GM23338 (cell line): ENCODE results near the gene RPN2. TPM values are rescaled to one million over a fixed set of nuclear protein-coding genes. Genes with fewer than 3 reads are reported as not detected.

Experiments used
- ATAC-seq: fragments of 200-7000 bp; cut with Tn5 transposase; 3 replicates; pipeline ENCODE4 v1.9.1; 2020
- DNase-seq: peaks from one replicate; pipeline ENCODE4 v3.0.0-alpha.2; 2015; ENCODE audit warnings: low spot score
- H2AFZ ChIP-seq: fragments of 200-600 bp; sonication (generic); 2 replicates; pipeline ENCODE4 v1.8.0; 2016; ENCODE audit warnings: antibody characterized with exemption, mild to moderate bottlenecking, moderate library complexity
- H3F3A ChIP-seq: fragments of 200-600 bp; sonication (generic); replicated peaks from 2 replicates; pipeline ENCODE4 v1.8.0; 2017; ENCODE audit warnings: antibody characterized with exemption, mixed run types, low read depth
- H3K27ac ChIP-seq: fragments of 200-600 bp; sonication (generic); 2 replicates; pipeline ENCODE4 v1.6.1; 2016; ENCODE audit warnings: low read depth
- H3K27me3 ChIP-seq: fragments of 200-600 bp; sonication (generic); 2 replicates; pipeline ENCODE4 v1.8.0; 2016; ENCODE audit warnings: mild to moderate bottlenecking, mixed run types, moderate library complexity; ENCODE audit not compliant: insufficient read depth
- H3K36me3 ChIP-seq: fragments of 200-600 bp; sonication (generic); 2 replicates; pipeline ENCODE4 v1.8.0; 2016; ENCODE audit warnings: mild to moderate bottlenecking; ENCODE audit not compliant: insufficient read depth
- H3K4me1 ChIP-seq: fragments of 200-600 bp; sonication (generic); 2 replicates; pipeline ENCODE4 v1.8.0; 2016; ENCODE audit warnings: mild to moderate bottlenecking, moderate library complexity; ENCODE audit not compliant: insufficient read depth
- H3K4me2 ChIP-seq: fragments of 200-600 bp; sonication (generic); 2 replicates; pipeline ENCODE4 v1.7.1; 2017; ENCODE audit warnings: mixed run types
- H3K4me3 ChIP-seq: fragments of 200-600 bp; sonication (generic); 2 replicates; pipeline ENCODE4 v1.6.1; 2016; ENCODE audit warnings: mixed run types
- H3K79me2 ChIP-seq: fragments of 200-600 bp; sonication (generic); replicated peaks from 2 replicates; pipeline ENCODE4 v1.8.0; 2017; ENCODE audit warnings: mild to moderate bottlenecking; ENCODE audit not compliant: insufficient read depth
- H3K9me2 ChIP-seq: fragments of 200-600 bp; sonication (generic); 2 replicates; pipeline ENCODE4 v1.8.0; 2017; ENCODE audit not compliant: insufficient read depth
- H4K20me1 ChIP-seq: fragments of 200-600 bp; sonication (generic); replicated peaks from 2 replicates; pipeline ENCODE4 v1.8.0; 2017; ENCODE audit warnings: mild to moderate bottlenecking; ENCODE audit not compliant: insufficient read depth
- H3K27ac Mint-ChIP-seq: 2 replicates; pipeline ENCODE4 v1.8.0; 2020; ENCODE audit warnings: inconsistent platforms, mild to moderate bottlenecking, moderate library complexity, mixed read lengths
- H3K27me3 Mint-ChIP-seq: 3 replicates; pipeline ENCODE4 v1.8.0; 2022; ENCODE audit warnings: low read depth, mild to moderate bottlenecking, moderate library complexity, mixed read lengths, inconsistent platforms; ENCODE audit not compliant: insufficient read depth, poor library complexity
- H3K36me3 Mint-ChIP-seq: 3 replicates; pipeline ENCODE4 v1.8.0; 2021; ENCODE audit warnings: low read depth, mild to moderate bottlenecking, inconsistent platforms, moderate library complexity, mixed read lengths
- H3K4me1 Mint-ChIP-seq: 3 replicates; pipeline ENCODE4 v1.8.0; 2020; ENCODE audit warnings: mild to moderate bottlenecking, inconsistent platforms, mixed read lengths
- H3K4me3 Mint-ChIP-seq: 3 replicates; pipeline ENCODE4 v1.8.0; 2021; ENCODE audit warnings: moderate library complexity, mild to moderate bottlenecking, inconsistent platforms, mixed read lengths
- H3K9me3 Mint-ChIP-seq: 3 replicates; pipeline ENCODE4 v1.8.0; 2020; ENCODE audit warnings: moderate library complexity, mild to moderate bottlenecking, inconsistent platforms, mixed read lengths
- CREB1 ChIP-seq: fragments of 250-450 bp; sonication (Bioruptor Pico); IDR thresholded peaks from 2 replicates; pipeline ENCODE4 v1.5.0; 2020; ENCODE audit warnings: low read depth, mild to moderate bottlenecking, moderate library complexity
- EZH2 ChIP-seq: fragments of 200-600 bp; sonication (generic); IDR thresholded peaks from one replicate; pipeline ENCODE4 v1.8.0; 2017; ENCODE audit warnings: antibody characterized with exemption, mild to moderate bottlenecking, low read depth; ENCODE audit not compliant: unreplicated experiment
- EZH2phosphoT487 ChIP-seq: fragments of 200-600 bp; sonication (generic); IDR thresholded peaks from one replicate; pipeline ENCODE4 v1.8.1; 2018; ENCODE audit warnings: antibody characterized with exemption; ENCODE audit not compliant: unreplicated experiment
- JUNB ChIP-seq: IDR thresholded peaks from one replicate; pipeline ENCODE4 v1.6.1; 2016; ENCODE audit warnings: antibody characterized with exemption; ENCODE audit not compliant: unreplicated experiment
- POLR2AphosphoS5 ChIP-seq: IDR thresholded peaks from 2 replicates; pipeline ENCODE4 v1.6.1; 2016; ENCODE audit warnings: antibody characterized with exemption, low read depth
- REST ChIP-seq: IDR thresholded peaks from one replicate; pipeline ENCODE4 v1.6.1; 2018; ENCODE audit warnings: antibody characterized with exemption; ENCODE audit not compliant: unreplicated experiment
- ZNF114 ChIP-seq: fragments of 250-450 bp; sonication (Bioruptor Pico); IDR thresholded peaks from 2 replicates; pipeline ENCODE4 v1.5.0; 2020; ENCODE audit warnings: mild to moderate bottlenecking, moderate library complexity
- ZNF331 ChIP-seq: fragments of 250-450 bp; sonication (Bioruptor Pico); IDR thresholded peaks from 2 replicates; pipeline ENCODE4 v1.5.0; 2020; ENCODE audit warnings: low read depth, mild to moderate bottlenecking, moderate library complexity
- ZNF462 ChIP-seq: fragments of 250-450 bp; sonication (Bioruptor Pico); IDR thresholded peaks from 2 replicates; pipeline ENCODE4 v1.5.0; 2020; ENCODE audit warnings: mild to moderate bottlenecking, moderate library complexity
- polyA plus RNA-seq: library from polyadenylated mRNA; unstranded; fragments of >200 nt; fragmentation: Nextera tagmentation; extraction: Ambion mirVana; gene quantifications from 2 replicates; pipeline ENCODE4 v1.2.1, GENCODE V29; 2016
- total RNA-seq: library from RNA; depleted of rRNA; stranded (reverse); fragments of >200 nt; shearing (Covaris generic); gene quantifications from 2 replicates; pipeline ENCODE4 v1.2.3, GENCODE V29; 2014

RPN2 gene
- total and polyA plus RNA-seq, 2 experiments from 2014 or later = 244 to 302 TPM

- no peaks in the 10 kb centered on the region for H3K9me3 Mint-ChIP-seq
- Histone ChIP-seq H3K4me3 (no peak overlapping the region), H3K27ac (no peak overlapping the region), H4K20me1 (no peaks in the 10 kb centered on the region), H3K4me2 (no peak overlapping the region), H3K36me3 (no peaks in the 10 kb centered on the region), H3K27me3 (no peaks in the 10 kb centered on the region), H2AFZ (no peak overlapping the region), H3K79me2 (no peaks in the 10 kb centered on the region), H3K4me1 (peaks cover 29% of the 10 kb centered on the region), H3K9me2 (no peaks in the 10 kb centered on the region), H3F3A (peaks cover 21% of the 10 kb centered on the region)
- H3K4me3 Mint-ChIP-seq = no peak overlapping the region
- TF ChIP-seq EZH2 (no peak), POLR2AphosphoS5 (no peak), ZNF114 (CRISPR knock-in tag) (no peak), ZNF462 (no peak), ZNF331 (CRISPR knock-in tag) (no peak), JUNB (no peak), EZH2phosphoT487 (no peak), REST (no peak), CREB1 (no peak)
- peaks cover 16% of the 10 kb centered on the region for H3K27me3 Mint-ChIP-seq
- H3K27ac Mint-ChIP-seq = no peak overlapping the region
- peaks cover 44% of the 10 kb centered on the region for H3K4me1 Mint-ChIP-seq
- H3K36me3 Mint-ChIP-seq = no peaks in the 10 kb centered on the region
- ATAC-seq (no peak), DNase-seq (no peak)
These were observed 84.6 kb downstream of the RPN2 start for GRCh38 chr20:37263686-37264085.
